GM19193 (cell line): ENCODE measurements around the gene MCF2L.

Experiments used
- POLR2A ChIP-seq: IDR thresholded peaks from 4 replicates; pipeline ENCODE4 v1.6.1; 2011; ENCODE audit not compliant: insufficient read depth, insufficient read length; ENCODE audit errors: extremely low read depth

Gene MCF2L

GRCh38 chr13:112934078-112934477 lies 34.9 kb upstream of the MCF2L start:
- TF ChIP-seq POLR2A, result no peak

DNA sequence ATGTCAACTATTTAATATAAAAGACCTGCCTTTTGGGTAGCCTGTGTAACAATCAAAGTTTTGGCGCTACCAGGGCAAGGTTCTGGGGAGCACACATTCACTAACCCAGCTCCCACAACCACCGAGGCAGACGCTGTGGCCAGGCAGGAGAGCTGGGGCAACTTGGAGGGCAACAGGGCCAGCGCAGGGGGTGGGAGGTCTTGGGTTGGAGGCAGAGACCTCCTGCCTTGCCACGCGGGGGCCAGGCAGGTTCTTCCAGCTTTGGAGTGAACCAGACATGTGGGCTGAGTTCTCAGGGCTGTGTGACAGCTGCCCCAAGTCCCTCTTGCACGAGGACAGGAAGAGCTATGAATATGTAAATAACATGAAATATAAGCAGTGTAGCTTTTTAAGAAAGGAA lies 30.3 kb upstream of the MCF2L start:
- TF ChIP-seq POLR2A, result no peak

- TF ChIP-seq POLR2A, result no peak
Measured at GRCh38 chr13:112940236-112940635, 28.8 kb upstream of the MCF2L start.

GRCh38 chr13:112941349-112941748 lies 27.7 kb upstream of the MCF2L start:
- no peak for TF ChIP-seq POLR2A

GRCh38 chr13:112942689-112943308 lies 26.2 kb upstream of the MCF2L start:
- TF ChIP-seq POLR2A, result no peak

DNA sequence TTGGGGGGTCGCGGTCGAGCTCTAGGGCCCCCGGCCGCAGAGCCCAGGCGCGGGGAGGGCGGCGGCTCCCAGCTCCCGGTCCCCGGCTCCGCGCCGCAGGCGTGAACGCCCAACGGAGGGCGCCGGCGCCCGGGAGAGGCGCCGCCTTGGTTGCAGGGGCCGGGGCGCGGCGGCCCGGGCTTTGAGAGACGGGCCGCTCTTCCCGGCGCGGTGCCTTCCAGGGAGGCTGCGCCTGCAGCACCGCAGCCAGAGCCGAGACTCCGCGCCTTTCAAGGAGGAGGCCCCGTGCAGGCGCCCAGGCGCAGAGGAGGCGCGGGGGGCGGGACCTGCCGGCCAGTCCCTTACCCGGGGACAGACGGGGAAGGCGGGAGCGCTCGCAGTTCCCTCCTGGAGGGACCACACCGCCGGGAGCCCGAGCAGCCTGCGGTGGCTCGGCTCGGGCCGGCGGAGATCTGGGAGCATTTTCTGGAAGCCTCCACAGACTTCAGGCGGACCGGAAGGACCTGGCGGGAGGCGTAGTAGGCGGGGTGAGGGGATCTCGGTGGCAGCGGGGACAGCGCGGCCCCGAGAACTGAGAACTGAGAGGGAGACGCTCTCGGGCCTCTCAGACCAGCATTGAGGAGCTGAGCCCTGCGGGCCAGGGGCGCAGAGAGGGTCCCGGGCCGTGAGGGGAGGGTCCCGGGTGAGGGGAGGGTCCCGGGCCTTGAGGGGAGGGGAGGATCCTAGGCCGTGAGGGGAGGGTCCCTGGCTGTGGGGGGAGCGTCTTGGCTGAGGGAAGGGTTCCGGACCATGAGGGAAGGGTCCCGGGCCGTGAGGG lies 25.5 kb upstream of the MCF2L start:
- no peak for TF ChIP-seq POLR2A

- TF ChIP-seq POLR2A, result no peak
Measured at GRCh38 chr13:112947796-112948195, 21.2 kb upstream of the MCF2L start.

GRCh38 chr13:112951674-112952371 lies 17.2 kb upstream of the MCF2L start:
- no peak for TF ChIP-seq POLR2A

DNA sequence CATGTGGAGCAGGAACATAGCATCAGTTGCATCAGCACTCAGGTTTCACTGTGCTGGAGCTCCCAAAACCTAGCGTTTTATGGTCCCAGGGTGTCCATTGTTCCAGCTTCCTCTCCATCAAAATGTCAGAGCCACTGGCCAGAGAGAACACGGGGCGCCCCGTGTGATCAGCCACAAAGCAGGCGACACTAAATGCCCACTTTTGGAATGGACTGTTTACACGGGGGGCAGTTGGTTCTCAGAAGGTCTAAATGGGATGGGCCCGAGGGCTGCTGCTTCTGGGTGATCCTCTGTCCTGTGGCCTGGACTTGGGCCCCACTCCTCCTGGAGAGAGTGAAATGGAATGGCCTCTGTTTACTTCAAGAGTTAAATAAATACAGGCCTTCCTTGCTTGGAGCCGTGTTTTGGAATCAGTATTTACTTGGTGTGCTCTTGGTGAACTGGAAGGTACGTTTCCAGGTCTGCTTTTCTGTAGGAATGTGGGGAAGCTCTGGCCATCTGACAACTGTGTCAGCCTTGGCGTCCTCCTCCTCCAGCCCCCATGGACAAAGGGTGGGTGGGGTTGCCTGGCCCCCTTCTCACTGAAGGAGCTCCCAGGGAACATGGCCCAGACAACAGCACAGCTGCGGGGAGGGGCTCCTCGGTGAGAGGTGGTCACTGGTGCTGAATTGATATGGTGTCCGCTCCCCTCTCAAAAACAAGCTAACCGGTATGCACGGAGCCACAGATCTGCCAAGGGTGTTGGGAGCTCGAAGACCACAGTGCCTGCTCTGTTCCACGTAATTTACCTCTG lies 16.1 kb upstream of the MCF2L start:
- TF ChIP-seq POLR2A, result no peak

DNA sequence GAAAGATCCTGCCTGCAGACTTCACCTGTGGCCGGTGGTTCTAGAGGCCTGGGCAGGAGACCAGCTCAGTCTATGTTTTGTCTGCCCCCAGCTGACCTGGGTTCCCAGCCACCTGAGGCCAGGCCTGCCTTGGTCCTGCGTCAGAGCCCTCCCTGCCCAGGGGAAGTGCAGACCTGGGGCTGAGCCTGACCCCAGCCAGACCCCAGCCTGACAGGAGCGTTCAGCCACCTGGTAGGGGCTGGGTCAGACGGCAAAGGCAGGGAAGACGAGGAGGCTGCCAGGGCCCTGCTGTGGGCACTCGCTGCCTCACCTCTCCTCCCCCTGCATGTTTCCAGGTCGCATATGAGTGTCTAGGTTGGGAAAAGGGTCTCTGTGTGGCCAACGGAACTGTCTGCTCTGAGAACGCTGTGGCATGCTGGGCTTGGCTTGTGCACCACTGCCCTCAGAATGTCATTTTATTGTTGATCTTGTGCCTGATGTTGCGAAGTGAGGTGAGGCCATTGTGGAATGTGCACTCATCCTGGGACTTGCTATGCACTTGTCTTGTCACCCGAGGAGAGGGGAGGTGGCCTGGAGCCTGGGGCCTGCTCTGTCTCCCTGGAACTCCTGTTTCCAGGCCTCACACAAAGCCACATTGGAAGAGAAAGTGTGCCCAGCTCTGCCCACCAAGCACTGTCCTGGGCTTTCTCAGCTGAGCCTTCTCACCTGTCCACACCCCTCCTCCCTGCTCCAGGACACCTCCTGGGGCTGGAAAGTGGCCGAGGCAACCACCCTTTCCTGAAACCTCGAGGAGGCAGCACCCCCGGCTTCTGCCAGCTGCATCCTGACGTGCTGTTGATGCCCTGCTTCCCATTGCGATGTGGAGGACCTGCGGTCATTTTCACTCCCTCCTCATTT lies 15.2 kb upstream of the MCF2L start:
- no peak for TF ChIP-seq POLR2A

- TF ChIP-seq POLR2A, result no peak
Measured at GRCh38 chr13:112954488-112955270, 14.3 kb upstream of the MCF2L start.

GRCh38 chr13:112955271-112955937 lies 13.6 kb upstream of the MCF2L start:
- no peak for TF ChIP-seq POLR2A

DNA sequence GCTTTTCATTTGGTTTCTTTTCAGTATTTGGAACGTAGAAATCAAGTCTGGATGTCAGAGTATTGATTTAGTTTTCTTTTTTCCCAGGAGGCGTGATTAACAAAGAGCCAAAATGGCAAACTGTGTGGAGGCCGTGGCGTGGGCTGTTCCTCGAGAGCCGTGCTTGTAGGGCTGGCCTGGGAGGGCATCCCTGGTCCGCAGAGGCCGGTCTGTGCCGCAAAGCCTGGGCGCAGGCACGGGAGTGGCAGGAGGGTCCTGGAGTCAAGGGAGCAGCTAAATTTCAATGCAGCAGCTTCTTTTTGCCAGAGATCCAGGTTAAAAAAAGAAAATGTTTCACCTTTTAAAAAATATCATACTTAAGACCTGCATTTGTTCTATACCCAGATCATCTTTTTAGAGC lies 13.1 kb upstream of the MCF2L start:
- no peak for TF ChIP-seq POLR2A

DNA sequence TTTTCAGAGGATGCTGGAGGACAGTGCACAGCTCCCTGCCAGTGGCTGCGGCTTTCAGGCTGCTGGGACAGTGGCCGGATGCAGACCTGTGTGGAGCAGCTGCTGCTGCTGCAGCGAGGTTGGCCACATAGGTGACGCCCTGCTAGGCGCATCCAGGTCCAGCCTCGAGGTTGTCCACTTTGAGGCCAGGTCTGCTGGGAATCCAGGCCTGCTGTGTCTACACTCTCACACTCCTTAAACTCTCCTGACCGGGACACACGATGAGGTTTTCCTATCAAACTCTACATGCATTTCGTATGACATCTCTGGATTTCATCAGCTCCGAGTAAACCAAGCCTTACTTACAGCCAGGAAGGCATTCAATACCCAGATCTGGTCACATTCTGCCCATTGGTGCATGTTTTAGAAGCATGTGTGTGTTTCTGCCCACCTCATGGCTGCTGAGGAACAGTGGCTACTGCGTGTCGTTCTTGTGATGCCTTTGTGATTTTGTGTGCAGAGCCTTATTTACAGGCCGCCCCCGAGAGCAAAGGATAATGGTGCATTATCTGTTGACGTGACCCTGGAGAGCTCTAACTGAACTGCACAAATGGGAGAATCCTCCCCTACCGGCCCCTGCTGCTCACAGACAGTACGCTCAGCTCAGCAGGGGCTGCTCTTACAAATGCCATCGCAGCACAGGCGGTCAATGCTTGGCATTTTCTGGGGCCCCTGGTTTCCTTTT lies 12.3 kb upstream of the MCF2L start:
- TF ChIP-seq POLR2A, result no peak
